Measurements from ENCODE around the gene VPS13D.

- no peak for TF ChIP-seq EZH2 (optimal IDR thresholded peaks at IDR 0.05; ENCODE audit: low read depth, low read length)
- TF ChIP-seq EZH2phosphoT487 (IDR thresholded peaks at IDR 0.05; ENCODE audit: low read length): no peak
- no peak for TF ChIP-seq CTCF (IDR thresholded peaks at IDR 0.05; ENCODE audit: low read length)
Measured at GRCh38 chr1:12454406-12455391, 224.9 kb downstream of the VPS13D start.
